ENCODE data around the gene ARHGEF38.

The ARHGEF38 gene

DNA sequence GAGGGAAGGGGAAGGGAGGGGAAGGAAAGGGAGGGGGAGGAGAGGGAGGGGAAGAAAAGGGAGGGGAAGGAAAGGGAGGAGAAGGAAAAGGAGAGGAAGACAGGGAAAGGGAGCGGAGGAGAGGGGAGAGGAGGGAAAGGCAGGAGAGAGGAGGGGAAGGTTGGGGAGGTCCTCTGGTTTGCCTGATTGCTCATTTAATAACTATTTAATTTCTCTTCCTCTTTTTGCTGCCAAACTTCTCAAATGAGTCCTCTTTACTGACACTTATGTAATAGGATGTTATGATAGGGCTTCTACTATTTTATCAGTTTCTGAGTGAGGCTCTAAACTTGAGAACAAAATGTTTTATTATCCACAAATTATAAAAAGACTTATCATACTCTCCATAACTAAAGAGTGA lies 43.1 kb upstream of the ARHGEF38 start:
- Histone ChIP-seq H3K27me3 (ENCODE audit: insufficient read depth, poor library complexity, severe bottlenecking) (no peaks in the 10 kb centered on the region), H3K4me3 (replicated peaks; ENCODE audit: insufficient read depth, low read length) (no peak overlapping the region), H3K27ac (replicated peaks) (no peak overlapping the region)
- TF ChIP-seq, protein P1, sequence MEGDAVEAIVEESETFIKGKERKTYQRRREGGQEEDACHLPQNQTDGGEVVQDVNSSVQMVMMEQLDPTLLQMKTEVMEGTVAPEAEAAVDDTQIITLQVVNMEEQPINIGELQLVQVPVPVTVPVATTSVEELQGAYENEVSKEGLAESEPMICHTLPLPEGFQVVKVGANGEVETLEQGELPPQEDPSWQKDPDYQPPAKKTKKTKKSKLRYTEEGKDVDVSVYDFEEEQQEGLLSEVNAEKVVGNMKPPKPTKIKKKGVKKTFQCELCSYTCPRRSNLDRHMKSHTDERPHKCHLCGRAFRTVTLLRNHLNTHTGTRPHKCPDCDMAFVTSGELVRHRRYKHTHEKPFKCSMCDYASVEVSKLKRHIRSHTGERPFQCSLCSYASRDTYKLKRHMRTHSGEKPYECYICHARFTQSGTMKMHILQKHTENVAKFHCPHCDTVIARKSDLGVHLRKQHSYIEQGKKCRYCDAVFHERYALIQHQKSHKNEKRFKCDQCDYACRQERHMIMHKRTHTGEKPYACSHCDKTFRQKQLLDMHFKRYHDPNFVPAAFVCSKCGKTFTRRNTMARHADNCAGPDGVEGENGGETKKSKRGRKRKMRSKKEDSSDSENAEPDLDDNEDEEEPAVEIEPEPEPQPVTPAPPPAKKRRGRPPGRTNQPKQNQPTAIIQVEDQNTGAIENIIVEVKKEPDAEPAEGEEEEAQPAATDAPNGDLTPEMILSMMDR (IDR thresholded peaks at IDR 0.05; ENCODE audit: insufficient read depth, low read length): no peak
- peak; percentile 83 for TF ChIP-seq SPI1 (IDR thresholded peaks at IDR 0.05; ENCODE audit: borderline replicate concordance, low read depth)
- no peak for DNase-seq (ENCODE audit: low read depth in 1 of 2, low spot score in 1 of 2)

DNA sequence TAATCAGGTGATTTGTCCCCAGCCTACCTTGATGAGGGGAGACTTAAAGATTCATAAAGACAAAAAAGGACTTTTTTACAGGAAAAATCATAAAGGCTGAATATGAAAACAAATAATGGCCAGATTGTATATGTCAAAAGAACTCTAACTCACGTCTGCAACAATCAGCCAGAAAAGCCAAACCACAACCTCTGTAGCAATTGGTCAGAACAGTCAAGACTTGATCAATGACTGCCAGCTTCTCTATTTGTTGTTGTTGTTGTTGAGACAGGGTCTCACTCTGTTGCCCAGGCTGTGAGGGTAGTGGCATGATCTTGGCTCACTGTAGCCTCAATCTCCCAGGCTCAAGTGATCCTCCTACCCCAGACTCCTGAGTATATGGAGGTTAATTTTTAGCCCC lies 42.7 kb upstream of the ARHGEF38 start:
- Histone ChIP-seq H3K27ac (replicated peaks) (no peak overlapping the region), H3K4me3 (replicated peaks; ENCODE audit: insufficient read depth, low read length) (no peak overlapping the region), H3K27me3 (ENCODE audit: insufficient read depth, poor library complexity, severe bottlenecking) (no peaks in the 10 kb centered on the region)
- no peak for DNase-seq (ENCODE audit: low read depth in 1 of 2, low spot score in 1 of 2)
- no peak for TF ChIP-seq SPI1 (IDR thresholded peaks at IDR 0.05; ENCODE audit: borderline replicate concordance, low read depth)
- TF ChIP-seq, protein P1 (IDR thresholded peaks at IDR 0.05; ENCODE audit: insufficient read depth, low read length): no peak
- TF ChIP-seq, protein P2, sequence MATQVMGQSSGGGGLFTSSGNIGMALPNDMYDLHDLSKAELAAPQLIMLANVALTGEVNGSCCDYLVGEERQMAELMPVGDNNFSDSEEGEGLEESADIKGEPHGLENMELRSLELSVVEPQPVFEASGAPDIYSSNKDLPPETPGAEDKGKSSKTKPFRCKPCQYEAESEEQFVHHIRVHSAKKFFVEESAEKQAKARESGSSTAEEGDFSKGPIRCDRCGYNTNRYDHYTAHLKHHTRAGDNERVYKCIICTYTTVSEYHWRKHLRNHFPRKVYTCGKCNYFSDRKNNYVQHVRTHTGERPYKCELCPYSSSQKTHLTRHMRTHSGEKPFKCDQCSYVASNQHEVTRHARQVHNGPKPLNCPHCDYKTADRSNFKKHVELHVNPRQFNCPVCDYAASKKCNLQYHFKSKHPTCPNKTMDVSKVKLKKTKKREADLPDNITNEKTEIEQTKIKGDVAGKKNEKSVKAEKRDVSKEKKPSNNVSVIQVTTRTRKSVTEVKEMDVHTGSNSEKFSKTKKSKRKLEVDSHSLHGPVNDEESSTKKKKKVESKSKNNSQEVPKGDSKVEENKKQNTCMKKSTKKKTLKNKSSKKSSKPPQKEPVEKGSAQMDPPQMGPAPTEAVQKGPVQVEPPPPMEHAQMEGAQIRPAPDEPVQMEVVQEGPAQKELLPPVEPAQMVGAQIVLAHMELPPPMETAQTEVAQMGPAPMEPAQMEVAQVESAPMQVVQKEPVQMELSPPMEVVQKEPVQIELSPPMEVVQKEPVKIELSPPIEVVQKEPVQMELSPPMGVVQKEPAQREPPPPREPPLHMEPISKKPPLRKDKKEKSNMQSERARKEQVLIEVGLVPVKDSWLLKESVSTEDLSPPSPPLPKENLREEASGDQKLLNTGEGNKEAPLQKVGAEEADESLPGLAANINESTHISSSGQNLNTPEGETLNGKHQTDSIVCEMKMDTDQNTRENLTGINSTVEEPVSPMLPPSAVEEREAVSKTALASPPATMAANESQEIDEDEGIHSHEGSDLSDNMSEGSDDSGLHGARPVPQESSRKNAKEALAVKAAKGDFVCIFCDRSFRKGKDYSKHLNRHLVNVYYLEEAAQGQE (IDR thresholded peaks at IDR 0.05; ENCODE audit: insufficient replicate concordance, low read depth): no peak
- TF ChIP-seq GABPA (IDR thresholded peaks at IDR 0.05; ENCODE audit: low read depth): no peak
- no peak for TF ChIP-seq POLR2AphosphoS5 (IDR thresholded peaks at IDR 0.05; ENCODE audit: low read depth)

DNA sequence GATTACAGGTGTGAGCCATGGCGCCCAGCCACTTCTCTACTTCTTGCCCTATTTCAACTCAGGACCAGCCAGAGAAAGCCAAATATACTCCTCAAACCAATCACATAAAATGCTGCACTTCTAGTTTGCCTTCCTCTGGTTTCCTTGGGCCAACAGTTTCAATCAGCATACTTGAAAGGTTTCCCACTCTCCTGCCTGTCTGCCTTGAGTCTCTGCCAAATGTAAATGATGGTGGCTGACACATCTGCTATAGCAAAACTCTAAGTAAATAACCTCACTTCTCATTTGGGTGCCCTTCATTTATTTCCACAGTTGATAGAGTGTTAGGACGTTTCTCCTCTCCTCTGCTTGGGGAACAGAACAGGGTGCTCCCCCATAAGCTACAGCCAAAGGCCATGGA lies 42.2 kb upstream of the ARHGEF38 start:
- H3K4me3 ChIP-seq (replicated peaks; ENCODE audit: insufficient read depth, low read length): no peak overlapping the region
- H3K27ac ChIP-seq (replicated peaks): no peak overlapping the region
- H3K27me3 ChIP-seq (ENCODE audit: insufficient read depth, poor library complexity, severe bottlenecking): no peaks in the 10 kb centered on the region
- TF ChIP-seq POLR2AphosphoS5 (IDR thresholded peaks at IDR 0.05; ENCODE audit: low read depth): no peak
- TF ChIP-seq GABPA (IDR thresholded peaks at IDR 0.05; ENCODE audit: low read depth): no peak
- no peak for TF ChIP-seq SPI1 (IDR thresholded peaks at IDR 0.05; ENCODE audit: borderline replicate concordance, low read depth)
- TF ChIP-seq, protein P1 (IDR thresholded peaks at IDR 0.05; ENCODE audit: insufficient read depth, low read length): no peak
- TF ChIP-seq, protein P2 (IDR thresholded peaks at IDR 0.05; ENCODE audit: insufficient replicate concordance, low read depth): no peak
- DNase-seq (ENCODE audit: low read depth in 1 of 2, low spot score in 1 of 2): no peak

All from HL-60 (cell line).